Colonic mucosa (tissue), 2 donors: ENCODE data around the gene DHDH. TPM values are rescaled to one million over a fixed set of nuclear protein-coding genes. Genes with fewer than 3 reads are reported as not detected.

Source experiments
- total RNA-seq, 2 donors: library from RNA; stranded (reverse); fragmentation: NEBNext Ultra II Directional in 1 of 2; extraction: Animal tissue kit (Norgen Biotek cat#: 25700) in 1 of 2; gene quantifications; one replicate each; pipeline ENCODE4 v1.2.1, GENCODE V29; 2021
- donor health status: DM: no; HTN: no; CAD: no.
- donor health status: DM: no; HTN: no; CAD: no.

Gene DHDH
- total RNA-seq, 2 donors from 2014 or later, result 1.5 TPM; not detected in 1

Other genes with a start within 250 kb of the DHDH start
- 100 to 1,000 TPM; 125 to 141 TPM for gene FUT2, start 237.7 kb upstream of the DHDH start, total RNA-seq
- gene MAMSTR, start 214.0 kb upstream of the DHDH start, total RNA-seq, result 1 to 10 TPM in 1 of 2 donors, under 1 TPM in 1; 0.35 to 1.2 TPM
- 1 to 10 TPM; 2.2 to 4.8 TPM for gene RASIP1, start 193.1 kb upstream of the DHDH start, total RNA-seq
- not detected for gene IZUMO1, start 186.8 kb upstream of the DHDH start, total RNA-seq
- under 1 TPM; 0.59 to 0.80 TPM for gene FUT1, start 181.1 kb upstream of the DHDH start, total RNA-seq
- gene FGF21, start 178.2 kb upstream of the DHDH start, total RNA-seq, result not detected
- 10 to 100 TPM; 74.8 to 85.5 TPM for gene BCAT2, start 122.7 kb upstream of the DHDH start, total RNA-seq
- 1 to 10 TPM in 1 of 2 donors, under 1 TPM in 1; 0.79 to 2.8 TPM for gene HSD17B14, start 97.2 kb upstream of the DHDH start, total RNA-seq
- 1 to 10 TPM; 5.6 to 6.6 TPM for gene PLEKHA4, start 65.1 kb upstream of the DHDH start, total RNA-seq
- 10 to 100 TPM; 23.9 to 33.3 TPM for gene PPP1R15A, start 61.3 kb upstream of the DHDH start, total RNA-seq
- not detected for gene TULP2, start 35.0 kb upstream of the DHDH start, total RNA-seq
- 100 to 1,000 TPM; 180 to 184 TPM for gene NUCB1, start 33.4 kb upstream of the DHDH start, total RNA-seq
- gene BAX, start 21.2 kb downstream of the DHDH start, total RNA-seq, result 100 to 1,000 TPM; 144 to 223 TPM
- gene FTL, start 31.6 kb downstream of the DHDH start, total RNA-seq, result 1,000 to 10,000 TPM; 1,463 to 1,600 TPM
- gene GYS1, start 59.6 kb downstream of the DHDH start, total RNA-seq, result 10 to 100 TPM; 48.8 to 54.7 TPM
- gene RUVBL2, start 60.2 kb downstream of the DHDH start, total RNA-seq, result 100 to 1,000 TPM in 1 of 2 donors, 10 to 100 TPM in 1; 54.1 to 151 TPM
- gene LHB, start 83.4 kb downstream of the DHDH start, total RNA-seq, result not detected
- gene CGB3, start 90.6 kb downstream of the DHDH start, total RNA-seq, result not detected
- gene CGB2, start 98.2 kb downstream of the DHDH start, total RNA-seq, result not detected
- gene CGB1, start 103.2 kb downstream of the DHDH start, total RNA-seq, result not detected
- gene CGB5, start 110.1 kb downstream of the DHDH start, total RNA-seq, result not detected
- not detected for gene CGB8, start 115.4 kb downstream of the DHDH start, total RNA-seq
- not detected for gene CGB7, start 124.0 kb downstream of the DHDH start, total RNA-seq
- gene NTF4, start 131.1 kb downstream of the DHDH start, total RNA-seq, result not detected
- gene KCNA7, start 139.0 kb downstream of the DHDH start, total RNA-seq, result not detected
- 100 to 1,000 TPM; 124 to 204 TPM for gene SNRNP70, start 151.8 kb downstream of the DHDH start, total RNA-seq
- gene LIN7B, start 180.7 kb downstream of the DHDH start, total RNA-seq, result 10 to 100 TPM; 11.8 to 14.6 TPM
- gene C19orf73, start 185.4 kb downstream of the DHDH start, total RNA-seq, result 1 to 10 TPM; 3.5 to 4.8 TPM
- 10 to 100 TPM; 27.5 to 36.3 TPM for gene PPFIA3, start 185.8 kb downstream of the DHDH start, total RNA-seq
- gene HRC, start 221.7 kb downstream of the DHDH start, total RNA-seq, result 1 to 10 TPM in 1 of 2 donors, under 1 TPM in 1; 0.53 to 1.8 TPM
- 100 to 1,000 TPM; 175 to 307 TPM for gene TRPM4, start 224.1 kb downstream of the DHDH start, total RNA-seq